Panc1 (cell line): ENCODE data around the gene IL1R2. TPM values are rescaled to one million over a fixed set of nuclear protein-coding genes. Genes with fewer than 3 reads are reported as not detected.

Source experiments
- ATAC-seq: fragments of 200-7000 bp; cut with Tn5 transposase; 2 replicates; pipeline ENCODE4 v1.9.1; 2020; ENCODE audit warnings: mild to moderate bottlenecking, moderate library complexity
- BruUV-seq: library from RNA; stranded (reverse); fragments of 400-500 nt; replicated peaks from 2 replicates; lab custom pipeline; 2021; lab: Mats Ljungman, UMichigan
- CTCF ChIA-PET: fragments of 300-600 bp; sonication (Branson Sonifier 250); formaldehyde crosslinking; loops from one replicate; lab custom pipeline; 2022; ENCODE audit warnings: antibody characterized with exemption; lab: Charles Lee
- POLR2A ChIA-PET: fragments of 300-600 bp; sonication (Branson Sonifier 250); formaldehyde crosslinking; loops from one replicate; lab custom pipeline; 2022; ENCODE audit warnings: antibody characterized with exemption; lab: Charles Lee
- DNase-seq: peaks from one replicate; pipeline ENCODE4 v3.0.0-alpha.2; 2010; ENCODE audit warnings: low read depth, low spot score
- H3K27ac ChIP-seq: 2 replicates; pipeline ENCODE4 v1.5.1; 2011; ENCODE audit warnings: mild to moderate bottlenecking, low read length, inconsistent platforms
- H3K27me3 ChIP-seq: fragments of 200-500 bp; sonication (Bioruptor generic); 2 replicates; pipeline ENCODE4 v1.6.0; 2014; ENCODE audit warnings: low read length, inconsistent platforms; ENCODE audit not compliant: control insufficient read depth, insufficient read depth
- H3K36me3 ChIP-seq: fragments of 200-500 bp; sonication (Bioruptor generic); 2 replicates; pipeline ENCODE4 v1.5.1; 2014; ENCODE audit warnings: inconsistent platforms, mild to moderate bottlenecking, low read length, moderate library complexity; ENCODE audit not compliant: control insufficient read depth, insufficient read depth
- H3K4me1 ChIP-seq: 2 replicates; pipeline ENCODE4 v1.5.1; 2011; ENCODE audit warnings: inconsistent platforms, mild to moderate bottlenecking, low read length, moderate library complexity; ENCODE audit not compliant: control insufficient read depth, insufficient read depth
- H3K4me3 ChIP-seq, 2 experiments: 2 replicates each; pipeline ENCODE4 v1.5.1; 2011 to 2012; ENCODE audit warnings: low read depth in 2 of 2, low read length in 2 of 2, mild to moderate bottlenecking in 2 of 2, inconsistent platforms in 1 of 2, moderate library complexity in 1 of 2
- H3K9me3 ChIP-seq: fragments of 200-500 bp; sonication (Bioruptor generic); 2 replicates; pipeline ENCODE4 v1.5.1; 2014; ENCODE audit warnings: low read depth, mild to moderate bottlenecking, inconsistent platforms, low read length, moderate library complexity; ENCODE audit not compliant: control insufficient read depth, insufficient read depth
- POLR2AphosphoS5 ChIP-seq: IDR thresholded peaks from 2 replicates; pipeline ENCODE4 v1.6.1; 2012; ENCODE audit warnings: mild to moderate bottlenecking, low read depth, low read length, moderate library complexity
- SIN3A ChIP-seq: IDR thresholded peaks from 2 replicates; pipeline ENCODE4 v1.6.1; 2012; ENCODE audit warnings: low read depth, mild to moderate bottlenecking, low read length, moderate library complexity, borderline replicate concordance; ENCODE audit not compliant: insufficient read depth
- TCF7L2 ChIP-seq: IDR thresholded peaks from 2 replicates; pipeline ENCODE4 v1.6.1; 2011; ENCODE audit warnings: mild to moderate bottlenecking, low read depth, low read length, inconsistent platforms
- in situ Hi-C: cut with HindIII; loops from 2 replicates; pipeline ENCODE4 v1.10.0; 2016; ENCODE audit warnings: low sequenced_read_pairs, low pct_unique_long_range_greater_than_20kb
- intact Hi-C: fragments of 100-400 bp; cut with micrococcal nuclease; formaldehyde crosslinking; loops from one replicate; pipeline ENCODE4 v1.10.0; 2022; ENCODE audit not compliant: unreplicated experiment
- total RNA-seq: library from RNA; stranded (reverse); gene quantifications from one replicate; pipeline ENCODE4 v1.2.1, GENCODE V29; 2021; ENCODE audit not compliant: unreplicated experiment
- TF ChIP-seq, protein P1 (sequence below): fragments of 450-650 bp; IDR thresholded peaks from 2 replicates; pipeline ENCODE4 v1.5.1; 2017; ENCODE audit warnings: mild to moderate bottlenecking
- TF ChIP-seq, protein P2 (sequence below), 2 experiments: IDR thresholded peaks; 2 replicates each; pipeline ENCODE4 v1.6.1; 2011 to 2012; ENCODE audit warnings: low read depth in 2 of 2, control low read depth in 1 of 2, low read length in 1 of 2, mild to moderate bottlenecking in 1 of 2, moderate library complexity in 1 of 2; ENCODE audit not compliant: insufficient read depth in 1 of 2

Gene IL1R2
- total RNA-seq, 1 experiment from 2014 or later, result 0.15 TPM

DNA sequence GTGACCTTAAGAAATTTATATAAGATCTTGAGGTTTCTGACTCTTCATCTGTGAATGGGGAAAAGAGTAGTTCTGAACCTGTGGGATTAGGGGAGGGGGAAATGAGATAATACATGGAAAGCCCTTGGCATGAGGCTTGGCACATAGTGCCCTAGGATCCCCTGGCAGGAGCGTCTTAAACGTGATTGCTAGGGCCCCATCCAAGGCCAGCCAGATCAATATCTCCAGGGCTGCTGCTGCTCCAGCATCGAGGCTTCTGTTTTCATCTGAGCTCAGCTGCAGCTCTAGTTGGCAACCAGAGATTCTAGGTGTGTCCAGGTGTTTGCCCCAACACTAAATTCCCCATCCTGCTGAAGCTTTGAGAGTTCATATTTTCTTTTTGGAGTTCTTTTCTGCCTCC, 71.0 kb downstream of the IL1R2 start:
- Histone ChIP-seq H3K27ac (no peak overlapping the region), H3K4me1 (peaks cover 5% of the 10 kb centered on the region; the same call in 1 of the 2 replicates)
- intact Hi-C loops, result no loop called here

DNA sequence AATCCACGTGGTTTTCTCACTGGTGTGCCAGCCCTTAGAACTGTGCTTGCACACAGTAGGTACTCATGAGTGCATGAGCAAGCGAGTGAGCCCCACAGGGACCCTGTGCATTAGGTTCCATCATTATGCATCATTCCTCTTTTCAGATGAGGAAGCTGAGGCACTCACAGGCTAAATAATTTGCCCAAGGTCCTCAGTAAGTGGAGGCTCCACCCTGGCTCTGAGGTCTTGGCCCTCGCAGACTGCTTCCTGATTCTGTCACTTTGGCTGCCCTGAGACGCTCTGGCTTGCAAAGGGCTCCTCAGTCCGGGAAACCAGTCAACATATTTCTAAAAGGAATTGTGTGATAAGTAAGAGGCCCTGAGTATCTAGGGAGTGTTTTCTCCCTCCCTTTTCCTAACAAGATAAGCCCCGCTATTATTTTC, 71.7 kb downstream of the IL1R2 start:
- Histone ChIP-seq H3K36me3 (no peaks in the 10 kb centered on the region), H3K27me3 (no peaks in the 10 kb centered on the region), H3K9me3 (no peaks in the 10 kb centered on the region), H3K4me3 (no peak overlapping the region), H3K4me1 (peaks cover 5% of the 10 kb centered on the region; the same call in 1 of the 2 replicates), H3K27ac (no peak overlapping the region)
- DNase-seq (no peak), ATAC-seq (no peak)
- ChIA-PET CTCF (no interaction called here), POLR2A (no interaction called here)
- no TSS peak for BruUV-seq
- intact Hi-C loops (no loop called here), in situ Hi-C loops (no loop called here)
- TF ChIP-seq, protein P1, sequence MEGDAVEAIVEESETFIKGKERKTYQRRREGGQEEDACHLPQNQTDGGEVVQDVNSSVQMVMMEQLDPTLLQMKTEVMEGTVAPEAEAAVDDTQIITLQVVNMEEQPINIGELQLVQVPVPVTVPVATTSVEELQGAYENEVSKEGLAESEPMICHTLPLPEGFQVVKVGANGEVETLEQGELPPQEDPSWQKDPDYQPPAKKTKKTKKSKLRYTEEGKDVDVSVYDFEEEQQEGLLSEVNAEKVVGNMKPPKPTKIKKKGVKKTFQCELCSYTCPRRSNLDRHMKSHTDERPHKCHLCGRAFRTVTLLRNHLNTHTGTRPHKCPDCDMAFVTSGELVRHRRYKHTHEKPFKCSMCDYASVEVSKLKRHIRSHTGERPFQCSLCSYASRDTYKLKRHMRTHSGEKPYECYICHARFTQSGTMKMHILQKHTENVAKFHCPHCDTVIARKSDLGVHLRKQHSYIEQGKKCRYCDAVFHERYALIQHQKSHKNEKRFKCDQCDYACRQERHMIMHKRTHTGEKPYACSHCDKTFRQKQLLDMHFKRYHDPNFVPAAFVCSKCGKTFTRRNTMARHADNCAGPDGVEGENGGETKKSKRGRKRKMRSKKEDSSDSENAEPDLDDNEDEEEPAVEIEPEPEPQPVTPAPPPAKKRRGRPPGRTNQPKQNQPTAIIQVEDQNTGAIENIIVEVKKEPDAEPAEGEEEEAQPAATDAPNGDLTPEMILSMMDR, result no peak
- TF ChIP-seq TCF7L2 (no peak), POLR2AphosphoS5 (no peak), SIN3A (no peak)
- TF ChIP-seq, protein P2, sequence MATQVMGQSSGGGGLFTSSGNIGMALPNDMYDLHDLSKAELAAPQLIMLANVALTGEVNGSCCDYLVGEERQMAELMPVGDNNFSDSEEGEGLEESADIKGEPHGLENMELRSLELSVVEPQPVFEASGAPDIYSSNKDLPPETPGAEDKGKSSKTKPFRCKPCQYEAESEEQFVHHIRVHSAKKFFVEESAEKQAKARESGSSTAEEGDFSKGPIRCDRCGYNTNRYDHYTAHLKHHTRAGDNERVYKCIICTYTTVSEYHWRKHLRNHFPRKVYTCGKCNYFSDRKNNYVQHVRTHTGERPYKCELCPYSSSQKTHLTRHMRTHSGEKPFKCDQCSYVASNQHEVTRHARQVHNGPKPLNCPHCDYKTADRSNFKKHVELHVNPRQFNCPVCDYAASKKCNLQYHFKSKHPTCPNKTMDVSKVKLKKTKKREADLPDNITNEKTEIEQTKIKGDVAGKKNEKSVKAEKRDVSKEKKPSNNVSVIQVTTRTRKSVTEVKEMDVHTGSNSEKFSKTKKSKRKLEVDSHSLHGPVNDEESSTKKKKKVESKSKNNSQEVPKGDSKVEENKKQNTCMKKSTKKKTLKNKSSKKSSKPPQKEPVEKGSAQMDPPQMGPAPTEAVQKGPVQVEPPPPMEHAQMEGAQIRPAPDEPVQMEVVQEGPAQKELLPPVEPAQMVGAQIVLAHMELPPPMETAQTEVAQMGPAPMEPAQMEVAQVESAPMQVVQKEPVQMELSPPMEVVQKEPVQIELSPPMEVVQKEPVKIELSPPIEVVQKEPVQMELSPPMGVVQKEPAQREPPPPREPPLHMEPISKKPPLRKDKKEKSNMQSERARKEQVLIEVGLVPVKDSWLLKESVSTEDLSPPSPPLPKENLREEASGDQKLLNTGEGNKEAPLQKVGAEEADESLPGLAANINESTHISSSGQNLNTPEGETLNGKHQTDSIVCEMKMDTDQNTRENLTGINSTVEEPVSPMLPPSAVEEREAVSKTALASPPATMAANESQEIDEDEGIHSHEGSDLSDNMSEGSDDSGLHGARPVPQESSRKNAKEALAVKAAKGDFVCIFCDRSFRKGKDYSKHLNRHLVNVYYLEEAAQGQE (IDR thresholded peaks at IDR 0.05; ENCODE audit: insufficient read depth in 1 of 2, low read depth in 2 of 2, low read length in 1 of 2), result no peak

More for the DNA sequence above, 71.0 kb downstream of the IL1R2 start:
- no peak for TF ChIP-seq SIN3A
- no peak for TF ChIP-seq POLR2AphosphoS5
- TF ChIP-seq, protein P2 (IDR thresholded peaks at IDR 0.05; ENCODE audit: insufficient read depth in 1 of 2, low read depth in 2 of 2, low read length in 1 of 2), result no peak
- TF ChIP-seq TCF7L2, result no peak
- TF ChIP-seq, protein P1, result no peak
- Histone ChIP-seq H3K9me3 (no peaks in the 10 kb centered on the region), H3K27me3 (no peaks in the 10 kb centered on the region), H3K36me3 (no peaks in the 10 kb centered on the region), H3K4me3 (no peak overlapping the region)
- BruUV-seq, result no TSS peak
- ATAC-seq, result no peak
- no peak for DNase-seq
- ChIA-PET CTCF (no interaction called here), POLR2A (no interaction called here)
- in situ Hi-C loops, result no loop called here
